Osteoblast (primary cell): Measurements from ENCODE around the gene TPO. TPM values are rescaled to one million over a fixed set of nuclear protein-coding genes. Genes with fewer than 3 reads are reported as not detected.

ENCODE experiments used
- DNase-seq: peaks from one replicate; pipeline ENCODE4 v3.0.0; 2011; ENCODE audit warnings: low spot score, mixed read lengths; ENCODE audit not compliant: insufficient read length; ENCODE audit errors: missing footprints
- H2AFZ ChIP-seq: 2 replicates; pipeline ENCODE4 v1.6.0; 2011; ENCODE audit warnings: mild to moderate bottlenecking, low read length
- H3K27ac ChIP-seq: 2 replicates; pipeline ENCODE4 v1.5.1; 2011; ENCODE audit warnings: mild to moderate bottlenecking, low read depth, low read length, moderate library complexity
- H3K27me3 ChIP-seq: 2 replicates; pipeline ENCODE4 v1.6.0; 2012; ENCODE audit warnings: mild to moderate bottlenecking, control low read depth, inconsistent platforms, low read length, moderate library complexity; ENCODE audit not compliant: insufficient read depth
- H3K36me3 ChIP-seq: 2 replicates; pipeline ENCODE4 v1.5.1; 2011; ENCODE audit warnings: mild to moderate bottlenecking, low read length, control low read depth, moderate library complexity; ENCODE audit not compliant: insufficient read depth
- H3K4me1 ChIP-seq: 2 replicates; pipeline ENCODE4 v1.5.1; 2011; ENCODE audit warnings: mild to moderate bottlenecking, low read length, control low read depth, moderate library complexity; ENCODE audit not compliant: insufficient read depth
- H3K4me2 ChIP-seq: 2 replicates; pipeline ENCODE4 v1.6.0; 2011; ENCODE audit warnings: mild to moderate bottlenecking, low read length; ENCODE audit not compliant: insufficient read depth
- H3K4me3 ChIP-seq: fragments of 200-600 bp; sonication (generic); 3 replicates; pipeline ENCODE4 v1.5.1; 2012; ENCODE audit warnings: mild to moderate bottlenecking, low read length, inconsistent platforms; ENCODE audit not compliant: insufficient read depth
- H3K79me2 ChIP-seq: 2 replicates; pipeline ENCODE4 v1.6.0; 2012; ENCODE audit warnings: mild to moderate bottlenecking, low read length, control low read depth, inconsistent platforms; ENCODE audit not compliant: insufficient read depth
- H3K9me3 ChIP-seq: 2 replicates; pipeline ENCODE4 v1.5.1; 2011; ENCODE audit warnings: low read depth, low read length, control low read depth
- H4K20me1 ChIP-seq: 2 replicates; pipeline ENCODE4 v1.6.0; 2012; ENCODE audit warnings: mild to moderate bottlenecking, low read length, control low read depth; ENCODE audit not compliant: insufficient read depth
- CTCF ChIP-seq: IDR thresholded peaks from 2 replicates; pipeline ENCODE4 v1.5.1; 2011; ENCODE audit warnings: mild to moderate bottlenecking, low read depth, low read length, moderate library complexity; ENCODE audit errors: extremely low read depth
- total RNA-seq: library from RNA; depleted of rRNA; stranded (reverse); fragments of >200 nt; gene quantifications from 2 replicates; pipeline ENCODE4 v1.2.3, GENCODE V29; 2012

TPO gene
- total RNA-seq, 1 donor: not detected

- Histone ChIP-seq H3K4me2 (no peak overlapping the region), H3K9me3 (no peaks in the 10 kb centered on the region), H3K4me3 (no peak overlapping the region), H2AFZ (no peak overlapping the region), H4K20me1 (no peaks in the 10 kb centered on the region), H3K36me3 (no peaks in the 10 kb centered on the region), H3K79me2 (no peaks in the 10 kb centered on the region), H3K27ac (no peak overlapping the region), H3K27me3 (no peaks in the 10 kb centered on the region), H3K4me1 (no peaks in the 10 kb centered on the region)
- DNase-seq: no peak
- TF ChIP-seq CTCF: no peak
Observed at GRCh38 chr2:1400943-1401735, 12.1 kb upstream of the TPO start.

- Histone ChIP-seq H3K79me2 (no peaks in the 10 kb centered on the region), H3K27ac (no peak overlapping the region), H3K4me2 (no peak overlapping the region), H4K20me1 (no peaks in the 10 kb centered on the region), H3K27me3 (no peaks in the 10 kb centered on the region), H3K4me3 (no peak overlapping the region), H3K36me3 (no peaks in the 10 kb centered on the region), H3K4me1 (no peaks in the 10 kb centered on the region), H2AFZ (no peak overlapping the region), H3K9me3 (no peaks in the 10 kb centered on the region)
- no peak for DNase-seq
- no peak for TF ChIP-seq CTCF
Observed at GRCh38 chr2:1402064-1402463, 11.2 kb upstream of the TPO start.

- H3K36me3 ChIP-seq: no peaks in the 10 kb centered on the region
- no peaks in the 10 kb centered on the region for H4K20me1 ChIP-seq
- H3K27me3 ChIP-seq: no peaks in the 10 kb centered on the region
- H2AFZ ChIP-seq: no peak overlapping the region
- H3K4me3 ChIP-seq: no peak overlapping the region
- no peaks in the 10 kb centered on the region for H3K9me3 ChIP-seq
- DNase-seq: no peak
- H3K4me1 ChIP-seq: no peaks in the 10 kb centered on the region
- no peak overlapping the region for H3K4me2 ChIP-seq
- H3K79me2 ChIP-seq: no peaks in the 10 kb centered on the region
- no peak overlapping the region for H3K27ac ChIP-seq
- TF ChIP-seq CTCF: no peak
Observed at GRCh38 chr2:1403565-1403964, 9.7 kb upstream of the TPO start.

GRCh38 chr2:1405124-1405523 lies 8.1 kb upstream of the TPO start:
- H3K27me3 ChIP-seq: no peaks in the 10 kb centered on the region
- no peak overlapping the region for H2AFZ ChIP-seq
- H3K9me3 ChIP-seq: no peaks in the 10 kb centered on the region
- H3K4me2 ChIP-seq: no peak overlapping the region
- no peaks in the 10 kb centered on the region for H4K20me1 ChIP-seq
- TF ChIP-seq CTCF: no peak
- no peaks in the 10 kb centered on the region for H3K79me2 ChIP-seq
- no peaks in the 10 kb centered on the region for H3K4me1 ChIP-seq
- no peak overlapping the region for H3K27ac ChIP-seq
- no peak overlapping the region for H3K4me3 ChIP-seq
- no peak for DNase-seq
- no peaks in the 10 kb centered on the region for H3K36me3 ChIP-seq
